H9 (cell line): Measurements from ENCODE around the gene TUBA8. TPM values are rescaled to one million over a fixed set of nuclear protein-coding genes. Genes with fewer than 3 reads are reported as not detected.

Source experiments
- DNase-seq: peaks from one replicate; pipeline ENCODE4 v3.0.0-alpha.2; 2017
- H2AFZ ChIP-seq: one replicate; pipeline ENCODE4 v1.6.1; 2013; ENCODE audit warnings: mild to moderate bottlenecking, low read length, control low read depth, moderate library complexity
- H2AK5ac ChIP-seq: 2 replicates; pipeline ENCODE4 v1.6.1; 2013; ENCODE audit warnings: low read length, control low read depth, mixed read lengths; ENCODE audit not compliant: insufficient read length
- H2BK120ac ChIP-seq: one replicate; pipeline ENCODE4 v1.6.1; 2013; ENCODE audit warnings: low read depth, mild to moderate bottlenecking, low read length, control low read depth, inconsistent platforms; ENCODE audit not compliant: poor library complexity, severe bottlenecking
- H2BK12ac ChIP-seq: 2 replicates; pipeline ENCODE4 v1.6.1; 2013; ENCODE audit warnings: low read length, control low read depth, mixed read lengths, low read depth; ENCODE audit not compliant: insufficient read length
- H2BK15ac ChIP-seq: 2 replicates; pipeline ENCODE4 v1.6.1; 2013; ENCODE audit warnings: low read depth, low read length, control low read depth
- H2BK20ac ChIP-seq: one replicate; pipeline ENCODE4 v1.6.1; 2013; ENCODE audit warnings: low read depth, mild to moderate bottlenecking, low read length, control low read depth, inconsistent platforms; ENCODE audit not compliant: poor library complexity, severe bottlenecking
- H2BK5ac ChIP-seq: 2 replicates; pipeline ENCODE4 v1.6.1; 2013; ENCODE audit warnings: low read length, control low read depth, mixed read lengths; ENCODE audit not compliant: insufficient read length
- H3K14ac ChIP-seq: 2 replicates; pipeline ENCODE4 v1.6.1; 2013; ENCODE audit warnings: low read length, control low read depth; ENCODE audit not compliant: insufficient read depth
- H3K18ac ChIP-seq: 2 replicates; pipeline ENCODE4 v1.6.1; 2013; ENCODE audit warnings: low read depth, mild to moderate bottlenecking, mixed read lengths, low read length, control low read depth; ENCODE audit not compliant: insufficient read length
- H3K23ac ChIP-seq: 2 replicates; pipeline ENCODE4 v1.6.1; 2013; ENCODE audit warnings: low read length, control low read depth, mixed read lengths, low read depth; ENCODE audit not compliant: insufficient read length
- H3K23me2 ChIP-seq: 2 replicates; pipeline ENCODE4 v1.6.1; 2013; ENCODE audit warnings: low read depth, mild to moderate bottlenecking, mixed read lengths, low read length, control low read depth; ENCODE audit not compliant: insufficient read length, poor library complexity, severe bottlenecking
- H3K27ac ChIP-seq: 2 replicates; pipeline ENCODE4 v1.5.1; 2013; ENCODE audit warnings: low read length, control low read depth, mixed read lengths, low read depth; ENCODE audit not compliant: insufficient read length
- H3K27me3 ChIP-seq: 2 replicates; pipeline ENCODE4 v1.6.1; 2013; ENCODE audit warnings: low read length, control low read depth, inconsistent platforms; ENCODE audit not compliant: insufficient read depth
- H3K4ac ChIP-seq: 2 replicates; pipeline ENCODE4 v1.6.1; 2013; ENCODE audit warnings: low read depth, mild to moderate bottlenecking, control low read depth, inconsistent platforms, low read length, moderate library complexity
- H3K4me1 ChIP-seq: 2 replicates; pipeline ENCODE4 v1.6.1; 2013; ENCODE audit warnings: low read length, control low read depth, inconsistent platforms; ENCODE audit not compliant: insufficient read depth
- H3K4me2 ChIP-seq: 2 replicates; pipeline ENCODE4 v1.6.1; 2013; ENCODE audit warnings: low read length, control low read depth, mixed read lengths; ENCODE audit not compliant: insufficient read length, insufficient read depth
- H3K56ac ChIP-seq: 2 replicates; pipeline ENCODE4 v1.6.1; 2013; ENCODE audit warnings: low read depth, mild to moderate bottlenecking, mixed read lengths, low read length, control low read depth; ENCODE audit not compliant: insufficient read length
- H3K79me1 ChIP-seq: 2 replicates; pipeline ENCODE4 v1.6.1; 2013; ENCODE audit warnings: low read depth, mild to moderate bottlenecking, moderate library complexity, low read length, control low read depth, inconsistent platforms; ENCODE audit not compliant: insufficient read depth, poor library complexity, severe bottlenecking
- H3K79me2 ChIP-seq: 2 replicates; pipeline ENCODE4 v1.6.1; 2013; ENCODE audit warnings: low read length, control low read depth, inconsistent platforms; ENCODE audit not compliant: insufficient read depth
- H3K9ac ChIP-seq: 2 replicates; pipeline ENCODE4 v1.6.1; 2013; ENCODE audit warnings: low read length, control low read depth, mixed read lengths; ENCODE audit not compliant: insufficient read length; ENCODE audit errors: extremely low read depth
- H3K9me3 ChIP-seq: one replicate; pipeline ENCODE4 v1.6.1; 2013; ENCODE audit warnings: low read depth, low read length, inconsistent platforms; ENCODE audit not compliant: control insufficient read depth
- H3T11ph ChIP-seq: one replicate; pipeline ENCODE4 v1.6.1; 2013; ENCODE audit warnings: mild to moderate bottlenecking, low read length, control low read depth, inconsistent platforms
- H4K20me1 ChIP-seq: one replicate; pipeline ENCODE4 v1.6.1; 2013; ENCODE audit not compliant: control insufficient read depth, insufficient read length, insufficient read depth
- H4K5ac ChIP-seq: 2 replicates; pipeline ENCODE4 v1.6.1; 2013; ENCODE audit warnings: low read depth, mild to moderate bottlenecking, mixed read lengths, low read length, control low read depth; ENCODE audit not compliant: insufficient read length
- H4K8ac ChIP-seq: replicated peaks from 2 replicates; pipeline ENCODE4 v1.6.1; 2013; ENCODE audit warnings: low read length, control low read depth, mixed read lengths, low read depth; ENCODE audit not compliant: insufficient read length
- H4K91ac ChIP-seq: 2 replicates; pipeline ENCODE4 v1.6.1; 2013; ENCODE audit warnings: low read depth, mild to moderate bottlenecking, moderate library complexity, mixed read lengths, low read length, control low read depth; ENCODE audit not compliant: insufficient read length
- H3K27ac Mint-ChIP-seq, 3 experiments: 2 replicates in 2 of 3; 3 replicates in 1 of 3; pipeline ENCODE4 v1.8.0; 2020 to 2021; ENCODE audit warnings: mixed read lengths in 3 of 3, mild to moderate bottlenecking in 1 of 3, moderate library complexity in 1 of 3
- H3K27me3 Mint-ChIP-seq: 2 replicates; pipeline ENCODE4 v1.8.0; 2021; ENCODE audit warnings: low read depth, mild to moderate bottlenecking, moderate library complexity, mixed read lengths
- H3K36me3 Mint-ChIP-seq, 3 experiments: 2 replicates in 2 of 3; 3 replicates in 1 of 3; pipeline ENCODE4 v1.8.0; 2020 to 2021; ENCODE audit warnings: low read depth in 3 of 3, mixed read lengths in 3 of 3; ENCODE audit not compliant: insufficient read depth in 1 of 3
- H3K4me1 Mint-ChIP-seq, 2 experiments: 2 replicates each; pipeline ENCODE4 v1.8.0; 2020; ENCODE audit warnings: mixed read lengths in 2 of 2
- H3K4me3 Mint-ChIP-seq, 2 experiments: 2 replicates in 1 of 2; 3 replicates in 1 of 2; pipeline ENCODE4 v1.8.0; 2020 to 2021; ENCODE audit warnings: mild to moderate bottlenecking in 2 of 2, mixed read lengths in 2 of 2, moderate library complexity in 1 of 2
- H3K9me3 Mint-ChIP-seq, 2 experiments: 2 replicates in 1 of 2; 3 replicates in 1 of 2; pipeline ENCODE4 v1.8.0; 2020; ENCODE audit warnings: mild to moderate bottlenecking in 2 of 2, mixed read lengths in 2 of 2, moderate library complexity in 1 of 2
- CTCF ChIP-seq: fragments of 200-600 bp; sonication (generic); conservative IDR thresholded peaks from 3 replicates; pipeline ENCODE4 v1.8.0; 2021; ENCODE audit warnings: antibody characterized with exemption, mild to moderate bottlenecking
- WGBS: extraction: QIAGEN DNeasy Blood & Tissue Kit; methylation state at CpG from one replicate; pipeline ENCODE4 v1.1.7; 2013; ENCODE audit warnings: missing lambda C conversion rate, low lambda C conversion rate, mixed read lengths; ENCODE audit not compliant: insufficient read length; ENCODE audit errors: extremely low coverage; 5-methylcytosine and 5-hydroxymethylcytosine counted together
- total RNA-seq: library from RNA; stranded (reverse); gene quantifications from 2 replicates; pipeline ENCODE4 v1.2.1, GENCODE V29; 2021

Gene TUBA8
- total RNA-seq, 1 experiment from 2014 or later, result 2.0 TPM

- Histone ChIP-seq H3K18ac (no peak overlapping the region), H2BK120ac (no peak overlapping the region), H3K23ac (no peak overlapping the region), H3K9ac (no peak overlapping the region), H3K27me3 (no peaks in the 10 kb centered on the region; the same call in 1 of the 2 replicates), H2BK12ac (no peak overlapping the region), H3K79me1 (no peaks in the 10 kb centered on the region), H3T11ph (no peak overlapping the region), H3K14ac (no peak overlapping the region), H2BK20ac (no peak overlapping the region), H2AK5ac (no peak overlapping the region), H3K4ac (no peak overlapping the region), H2BK15ac (no peak overlapping the region), H4K5ac (no peak overlapping the region), H3K27ac (no peak overlapping the region), H3K79me2 (no peaks in the 10 kb centered on the region), H4K20me1 (no peaks in the 10 kb centered on the region), H3K56ac (no peak overlapping the region), H3K23me2 (no peaks in the 10 kb centered on the region), H3K4me2 (no peak overlapping the region), H4K91ac (no peak overlapping the region), H2BK5ac (no peak overlapping the region), H4K8ac (no peak overlapping the region), H2AFZ (no peak overlapping the region), H3K9me3 (no peaks in the 10 kb centered on the region), H3K4me1 (no peaks in the 10 kb centered on the region)
- no peaks in the 10 kb centered on the region; a peak in 1 of 5 replicates for H3K9me3 Mint-ChIP-seq
- peaks cover 4 to 8% of the 10 kb centered on the region in 2 experiments; a peak in 3 of 4 replicates for H3K4me1 Mint-ChIP-seq
- no peak for DNase-seq
- H3K27ac Mint-ChIP-seq, result no peak overlapping the region
- whole genome bisulfite sequencing, result no CpG with 5 or more reads among the region's 17 CpGs
- no peaks in the 10 kb centered on the region; a peak in 1 of 7 replicates for H3K36me3 Mint-ChIP-seq
- H3K4me3 Mint-ChIP-seq, result peak overlapping the region in 1 of 2 experiments; percentile 24; a peak in 1 of 5 replicates
- TF ChIP-seq CTCF, result no peak
- peaks cover 26% of the 10 kb centered on the region for H3K27me3 Mint-ChIP-seq
These were observed 37.8 kb downstream of the TUBA8 start for GRCh38 chr22:18148293-18148965.
